ENCODE data around the gene LEMD2.

- TF ChIP-seq, protein P1, sequence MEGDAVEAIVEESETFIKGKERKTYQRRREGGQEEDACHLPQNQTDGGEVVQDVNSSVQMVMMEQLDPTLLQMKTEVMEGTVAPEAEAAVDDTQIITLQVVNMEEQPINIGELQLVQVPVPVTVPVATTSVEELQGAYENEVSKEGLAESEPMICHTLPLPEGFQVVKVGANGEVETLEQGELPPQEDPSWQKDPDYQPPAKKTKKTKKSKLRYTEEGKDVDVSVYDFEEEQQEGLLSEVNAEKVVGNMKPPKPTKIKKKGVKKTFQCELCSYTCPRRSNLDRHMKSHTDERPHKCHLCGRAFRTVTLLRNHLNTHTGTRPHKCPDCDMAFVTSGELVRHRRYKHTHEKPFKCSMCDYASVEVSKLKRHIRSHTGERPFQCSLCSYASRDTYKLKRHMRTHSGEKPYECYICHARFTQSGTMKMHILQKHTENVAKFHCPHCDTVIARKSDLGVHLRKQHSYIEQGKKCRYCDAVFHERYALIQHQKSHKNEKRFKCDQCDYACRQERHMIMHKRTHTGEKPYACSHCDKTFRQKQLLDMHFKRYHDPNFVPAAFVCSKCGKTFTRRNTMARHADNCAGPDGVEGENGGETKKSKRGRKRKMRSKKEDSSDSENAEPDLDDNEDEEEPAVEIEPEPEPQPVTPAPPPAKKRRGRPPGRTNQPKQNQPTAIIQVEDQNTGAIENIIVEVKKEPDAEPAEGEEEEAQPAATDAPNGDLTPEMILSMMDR (conservative IDR thresholded peaks at IDR 0.05; ENCODE audit: low read depth, low read length): no peak
- TF ChIP-seq RFX5 (IDR thresholded peaks at IDR 0.05; ENCODE audit: low read depth, low read length) (no peak), CHD1 (IDR thresholded peaks at IDR 0.05; ENCODE audit: low read depth, low read length) (no peak), POLR2A (IDR thresholded peaks at IDR 0.05; ENCODE audit: low read depth, low read length) (no peak), USF2 (IDR thresholded peaks at IDR 0.05; ENCODE audit: low read depth, low read length) (no peak), FOS (IDR thresholded peaks at IDR 0.05; ENCODE audit: low read depth, low read length) (no peak), BHLHE40 (IDR thresholded peaks at IDR 0.05; ENCODE audit: low read depth, low read length) (no peak), SMC3 (IDR thresholded peaks at IDR 0.05; ENCODE audit: low read depth, low read length) (no peak), ELK1 (IDR thresholded peaks at IDR 0.05; ENCODE audit: borderline replicate concordance, low read depth, low read length) (no peak), RAD21 (IDR thresholded peaks at IDR 0.05; ENCODE audit: low read length) (no peak), CEBPB (IDR thresholded peaks at IDR 0.05; ENCODE audit: low read depth, low read length) (no peak), RCOR1 (IDR thresholded peaks at IDR 0.05; ENCODE audit: insufficient replicate concordance, low read length) (no peak), MAFK (IDR thresholded peaks at IDR 0.05; ENCODE audit: low read depth, low read length) (no peak), MAZ (IDR thresholded peaks at IDR 0.05; ENCODE audit: borderline replicate concordance, low read depth, low read length) (no peak)
Measured at GRCh38 chr6:33740204-33740608, 48.7 kb downstream of the LEMD2 start.
